GM21526 (cell line): ENCODE results near the gene TBC1D14.
"Not testable (repeated sequence)": the region's sequence is repeated elsewhere in the genome, so short reads cannot be mapped to it uniquely, and the experiment has no call there.

ENCODE experiments used
- ATAC-seq: cut with Tn5 transposase; IDR thresholded peaks from one replicate; pipeline ENCODE4 v1.9.1; 2021; ENCODE audit warnings: moderate library complexity; ENCODE audit not compliant: unreplicated experiment, low FRiP score

TBC1D14 gene

DNA sequence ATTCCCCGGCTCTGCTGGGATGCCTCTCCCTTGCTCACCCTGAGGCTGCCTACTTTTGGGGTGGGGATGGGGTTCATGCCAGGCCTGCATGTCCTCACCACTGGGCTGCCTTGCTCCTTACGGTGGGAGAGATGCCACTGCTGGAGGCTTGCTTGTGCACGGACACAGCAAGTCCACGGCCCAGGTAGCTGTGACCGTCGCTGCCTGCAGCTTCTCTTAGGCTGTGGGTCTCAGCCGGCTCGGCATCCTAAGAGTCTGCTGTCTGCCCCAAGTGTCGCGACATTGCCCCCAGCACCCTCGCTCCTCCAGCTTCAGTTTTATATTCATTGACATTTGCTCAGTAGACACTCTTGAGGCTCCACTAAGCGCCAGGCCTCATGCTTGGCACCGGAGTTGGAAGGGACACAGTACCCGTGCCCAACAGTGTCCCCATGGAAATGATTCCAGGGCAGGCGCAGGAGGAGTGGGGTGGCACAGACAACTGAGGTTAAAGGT, 58.3 kb downstream of the TBC1D14 start:
- ATAC-seq: no peak

DNA sequence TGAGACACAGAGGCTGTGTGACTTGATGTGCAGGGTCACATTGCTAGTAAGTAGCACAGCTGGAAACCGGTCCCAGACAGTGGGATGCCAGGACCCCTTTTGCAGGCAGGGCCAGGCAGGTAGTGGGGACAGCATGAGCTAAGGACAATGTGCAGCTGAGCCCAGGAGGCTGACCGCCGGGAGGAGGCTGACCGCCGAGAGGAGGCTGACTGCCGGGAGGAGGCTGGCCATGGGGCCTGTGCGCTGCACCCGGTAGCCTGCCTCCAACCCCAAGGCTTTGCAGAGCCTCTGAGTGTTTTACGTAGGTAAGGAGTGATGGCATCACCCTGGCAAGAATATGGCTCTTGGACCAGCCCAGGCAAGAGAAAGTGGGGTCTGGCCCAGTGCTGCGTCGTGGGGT, 58.9 kb downstream of the TBC1D14 start:
- no peak for ATAC-seq

DNA sequence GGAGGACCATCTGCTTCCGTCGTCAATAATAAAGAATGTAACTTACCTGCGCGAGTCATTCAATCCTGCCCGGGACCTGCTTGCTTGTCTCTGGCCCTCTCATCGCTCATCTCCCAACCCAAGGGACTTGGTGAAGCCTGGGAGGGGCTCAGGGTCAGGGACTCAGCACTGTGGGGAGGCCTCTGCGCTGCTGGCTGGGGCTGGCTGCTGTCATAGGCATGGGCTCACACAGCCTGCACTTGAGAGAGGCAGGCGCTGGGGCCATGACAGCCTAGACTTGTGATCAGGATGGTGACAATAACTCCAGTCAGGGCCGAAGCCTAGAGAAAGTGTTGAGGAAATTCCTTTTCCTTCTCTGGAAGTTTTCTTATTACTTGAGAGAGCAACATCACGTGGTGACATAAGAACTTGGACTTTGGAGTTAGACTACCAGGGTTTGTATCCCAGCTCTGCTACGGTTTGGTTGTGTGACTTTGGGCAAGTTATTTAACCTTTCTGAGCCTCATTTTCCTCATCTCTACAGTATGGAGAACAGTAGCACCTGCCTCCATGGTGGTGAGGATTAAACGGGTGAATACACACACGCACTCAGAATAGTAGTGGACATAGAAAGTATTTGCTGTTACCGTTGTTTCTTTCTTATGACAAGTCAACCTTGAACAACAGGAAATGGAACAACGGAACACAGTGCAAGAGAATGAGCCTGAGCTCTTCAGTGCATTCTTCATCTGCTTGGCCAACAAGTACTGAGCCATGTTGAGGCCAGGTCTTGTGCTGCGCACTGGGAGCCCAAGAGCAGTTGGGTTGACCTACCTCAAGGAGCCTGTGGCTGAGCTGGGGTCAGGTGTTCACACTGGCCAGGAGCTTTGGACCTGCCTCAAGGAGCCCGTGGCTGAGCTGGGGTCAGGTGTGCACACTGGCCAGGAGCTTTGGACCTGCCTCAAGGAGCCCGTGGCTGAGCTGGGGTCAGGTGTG, 60.5 kb downstream of the TBC1D14 start:
- ATAC-seq: peak; percentile 57

DNA sequence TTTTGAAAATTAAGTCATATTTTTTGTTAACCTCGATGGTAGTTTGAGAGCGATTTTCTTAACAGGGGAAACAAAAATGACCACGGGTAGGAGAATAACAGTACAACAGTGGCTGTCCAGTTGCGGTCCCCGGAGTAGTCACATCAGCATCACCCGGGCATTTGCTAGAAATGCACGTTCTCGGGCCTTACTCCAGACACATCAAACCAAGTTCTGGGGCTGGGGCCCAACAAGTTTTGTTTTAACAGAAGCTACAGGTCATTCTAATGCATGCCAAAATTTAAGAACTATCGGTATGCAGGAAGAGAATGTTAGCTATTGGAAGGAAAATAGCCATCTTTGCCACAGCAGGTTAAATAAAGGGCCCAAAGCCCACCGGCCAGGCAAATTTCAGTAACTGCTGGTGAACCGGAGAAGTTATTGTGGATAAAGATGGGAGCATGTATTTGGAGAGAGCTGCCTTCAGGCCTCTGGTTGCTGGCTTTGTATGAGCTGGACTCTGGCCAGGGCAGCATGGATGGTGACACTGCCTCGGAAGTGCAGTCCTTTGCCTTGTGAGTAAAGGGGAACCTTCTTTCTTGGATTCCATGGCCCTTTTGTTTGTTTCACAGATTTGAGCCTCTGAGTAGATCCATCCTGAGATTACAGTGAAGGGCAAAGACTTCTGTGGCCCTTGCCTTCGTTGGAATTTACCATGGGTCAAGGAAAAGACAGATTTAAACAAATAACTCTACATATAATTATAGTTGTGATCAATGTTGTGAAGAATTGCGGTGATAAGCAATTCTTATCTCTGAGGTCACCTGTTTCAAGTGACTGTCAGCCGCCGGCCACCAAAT, 62.1 kb downstream of the TBC1D14 start:
- ATAC-seq: no peak

DNA sequence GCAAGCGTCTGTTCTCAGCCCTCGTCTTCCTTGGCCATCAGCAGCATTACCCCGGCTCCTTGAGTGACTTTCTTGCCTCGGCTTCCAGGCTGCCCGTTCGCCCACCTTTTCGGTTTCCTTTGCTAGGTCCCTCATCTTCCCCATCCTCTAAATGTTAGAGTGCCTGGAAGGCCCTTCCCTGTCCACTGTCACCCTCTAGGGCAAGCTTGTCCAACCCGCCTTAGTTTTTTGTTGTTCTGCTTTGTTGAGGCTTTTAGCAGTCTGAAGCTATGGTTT, 62.7 kb downstream of the TBC1D14 start:
- ATAC-seq: no peak

DNA sequence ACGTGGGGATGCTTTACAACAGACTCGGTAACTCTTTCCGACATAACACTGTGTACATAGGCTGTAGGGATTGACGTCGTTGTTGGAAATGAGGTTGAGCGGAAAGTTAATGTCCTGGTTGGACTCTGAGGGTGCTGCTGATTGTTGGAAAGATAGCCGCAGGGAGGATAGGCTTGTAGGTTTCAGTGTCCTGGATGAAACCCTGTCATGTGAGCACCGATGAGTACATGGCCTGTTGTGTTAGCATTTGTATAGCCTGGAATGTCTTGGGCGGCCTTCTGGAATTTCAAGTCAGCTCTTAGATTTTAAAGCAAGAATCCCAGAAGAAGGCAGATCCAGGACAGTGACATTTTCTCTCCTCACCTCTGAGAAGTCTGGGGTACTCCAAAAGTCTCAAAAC, 63.3 kb downstream of the TBC1D14 start:
- no peak for ATAC-seq

DNA sequence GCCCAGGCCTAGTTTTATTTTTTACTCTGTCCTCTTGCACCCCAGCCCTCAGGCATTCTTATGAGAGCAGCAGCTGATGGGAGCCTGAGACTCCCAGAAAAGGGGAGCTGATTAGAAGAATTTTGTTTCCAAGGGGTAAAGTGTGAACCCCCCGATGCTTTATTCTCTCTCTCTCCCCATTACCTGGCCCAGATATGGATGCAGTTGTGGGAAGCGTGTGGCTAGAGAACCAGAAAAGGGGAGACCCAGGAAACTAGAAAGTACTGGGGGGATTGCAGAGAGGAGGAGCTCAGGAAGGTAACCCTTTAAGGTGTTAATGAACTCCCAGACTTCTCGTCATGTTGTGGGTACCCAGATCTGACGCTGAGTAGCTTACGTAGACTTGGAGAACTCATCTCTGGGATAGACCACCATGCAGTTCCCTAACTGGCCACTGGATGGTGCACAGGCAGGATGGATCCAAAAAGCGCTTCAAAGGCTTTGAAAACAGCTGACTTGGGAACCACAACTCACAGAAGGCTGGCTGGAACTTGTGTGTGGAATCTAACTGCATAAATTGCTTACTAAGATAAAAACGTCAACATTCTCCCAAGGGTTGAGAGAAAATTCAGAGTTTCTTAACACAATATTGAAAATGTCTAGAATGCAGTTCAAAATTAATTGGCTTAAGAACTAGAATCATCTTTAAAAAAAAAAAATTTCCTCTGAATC, 64.7 kb downstream of the TBC1D14 start:
- ATAC-seq: peak; percentile 69

DNA sequence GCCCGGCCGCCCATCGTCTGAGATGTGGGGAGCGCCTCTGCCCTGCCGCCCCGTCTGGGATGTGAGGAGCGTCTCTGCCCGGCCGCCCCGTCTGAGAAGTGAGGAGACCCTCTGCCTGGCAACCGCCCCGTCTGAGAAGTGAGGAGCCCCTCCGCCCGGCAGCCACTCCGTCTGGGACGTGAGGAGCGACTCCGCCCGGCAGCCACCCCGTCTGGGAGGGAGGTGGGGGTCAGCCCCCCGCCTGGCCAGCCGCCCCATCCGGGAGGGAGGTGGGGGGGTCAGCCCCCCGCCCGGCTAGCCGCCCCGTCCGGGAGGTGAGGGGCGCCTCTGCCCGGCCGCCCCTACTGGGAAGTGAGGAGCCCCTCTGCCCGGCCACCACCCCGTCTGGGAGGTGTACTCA, 68.2 kb downstream of the TBC1D14 start:
- not testable (repeated sequence) for ATAC-seq

DNA sequence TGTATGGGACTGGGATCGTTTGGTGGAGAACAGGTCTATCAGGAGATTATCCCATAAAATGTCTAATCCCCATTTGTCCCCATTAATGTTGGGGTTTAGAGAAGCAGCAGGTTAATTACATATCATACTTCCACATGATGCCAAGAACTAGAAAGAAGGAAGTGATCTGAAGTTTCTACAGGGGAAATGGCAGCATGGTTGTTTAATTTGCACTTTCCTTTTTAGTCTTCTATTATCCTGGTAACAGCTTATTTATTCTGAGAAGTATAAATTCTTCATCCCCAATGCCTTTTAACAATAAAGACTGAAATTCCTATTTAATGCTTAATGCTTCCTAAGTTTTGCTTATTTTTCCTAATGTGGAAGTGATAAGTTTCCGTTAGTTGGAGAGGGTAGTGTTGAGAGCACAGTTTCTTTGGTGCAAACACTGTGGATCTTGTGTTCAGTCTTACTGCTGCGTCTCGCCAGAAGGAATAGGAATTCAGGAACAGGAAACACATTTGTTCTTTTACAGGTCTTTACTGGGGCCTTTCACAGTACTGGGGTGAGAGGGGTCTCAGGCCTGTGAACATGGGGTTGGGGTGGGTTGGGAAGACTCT, 74.0 kb downstream of the TBC1D14 start:
- no peak for ATAC-seq

DNA sequence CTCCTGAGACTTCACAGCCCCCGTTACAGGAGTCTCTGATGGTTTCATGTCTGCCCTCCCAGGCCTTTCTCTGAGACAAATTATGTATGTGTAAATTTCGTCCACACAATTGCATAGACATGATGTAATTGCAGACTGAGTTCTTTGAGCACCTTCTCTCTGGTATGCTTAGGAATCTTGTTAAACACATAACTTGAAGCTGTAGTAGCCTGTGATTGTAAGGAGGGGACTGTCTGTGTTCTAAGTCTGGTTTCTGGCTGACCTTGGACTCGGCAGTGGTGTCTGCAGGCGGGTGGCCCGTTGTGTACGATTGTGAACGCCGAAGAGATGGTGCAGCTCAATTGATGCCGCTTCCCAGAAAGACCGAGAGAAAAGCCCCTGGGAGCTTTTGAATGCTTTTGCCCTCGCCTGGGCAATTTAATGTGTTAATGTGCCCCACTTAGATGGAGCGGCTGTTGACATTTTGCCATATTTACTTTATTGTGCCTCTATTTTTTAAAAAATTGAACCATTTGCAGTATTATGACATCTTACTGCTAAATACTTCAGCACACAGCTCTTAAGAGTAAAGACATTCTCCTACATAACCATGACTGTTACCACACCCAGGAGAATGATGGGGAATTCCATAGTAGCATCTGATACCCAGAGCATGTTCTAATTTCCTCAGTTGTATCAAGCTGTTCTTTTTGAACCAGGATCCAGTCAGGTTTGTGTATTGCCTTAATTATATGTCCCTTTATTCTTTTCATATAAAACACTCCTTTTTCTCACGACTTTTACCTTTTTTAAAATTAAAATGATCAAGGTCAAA, 75.2 kb downstream of the TBC1D14 start:
- no peak for ATAC-seq

DNA sequence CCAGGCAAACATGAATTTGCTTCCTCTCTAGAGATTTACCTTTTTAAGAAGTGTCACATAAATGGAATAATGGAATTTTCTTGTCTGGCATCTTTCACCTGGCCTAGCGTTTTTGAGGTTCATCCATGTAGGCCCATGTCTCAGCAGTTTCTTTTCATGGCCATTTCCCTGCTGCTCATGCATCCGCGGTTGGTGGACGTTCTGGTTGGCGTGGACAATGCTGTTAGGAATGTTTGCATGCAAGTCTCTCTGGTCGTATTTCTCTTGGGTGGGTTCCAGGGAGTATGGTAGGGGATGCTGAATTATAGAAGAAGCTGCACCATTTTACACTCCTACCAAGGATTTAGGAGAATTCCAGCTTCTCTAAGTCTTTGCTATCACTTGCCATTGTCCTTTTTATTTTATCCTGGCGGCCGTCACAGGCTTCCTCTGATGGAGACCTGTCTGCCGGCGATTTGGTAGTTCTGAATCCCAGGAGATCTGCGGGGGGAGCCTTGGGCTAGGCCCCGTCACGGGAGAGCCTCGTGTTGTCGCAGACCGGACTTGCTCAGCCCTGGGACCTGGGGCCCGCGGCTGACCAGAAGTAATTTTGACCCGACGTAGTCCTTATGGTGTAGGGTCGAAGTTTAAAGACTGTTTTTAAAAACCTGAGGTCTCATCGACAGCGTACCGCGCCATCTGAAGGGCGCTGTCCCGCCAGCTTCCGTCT, 76.6 kb downstream of the TBC1D14 start:
- peak; percentile 20 for ATAC-seq

DNA sequence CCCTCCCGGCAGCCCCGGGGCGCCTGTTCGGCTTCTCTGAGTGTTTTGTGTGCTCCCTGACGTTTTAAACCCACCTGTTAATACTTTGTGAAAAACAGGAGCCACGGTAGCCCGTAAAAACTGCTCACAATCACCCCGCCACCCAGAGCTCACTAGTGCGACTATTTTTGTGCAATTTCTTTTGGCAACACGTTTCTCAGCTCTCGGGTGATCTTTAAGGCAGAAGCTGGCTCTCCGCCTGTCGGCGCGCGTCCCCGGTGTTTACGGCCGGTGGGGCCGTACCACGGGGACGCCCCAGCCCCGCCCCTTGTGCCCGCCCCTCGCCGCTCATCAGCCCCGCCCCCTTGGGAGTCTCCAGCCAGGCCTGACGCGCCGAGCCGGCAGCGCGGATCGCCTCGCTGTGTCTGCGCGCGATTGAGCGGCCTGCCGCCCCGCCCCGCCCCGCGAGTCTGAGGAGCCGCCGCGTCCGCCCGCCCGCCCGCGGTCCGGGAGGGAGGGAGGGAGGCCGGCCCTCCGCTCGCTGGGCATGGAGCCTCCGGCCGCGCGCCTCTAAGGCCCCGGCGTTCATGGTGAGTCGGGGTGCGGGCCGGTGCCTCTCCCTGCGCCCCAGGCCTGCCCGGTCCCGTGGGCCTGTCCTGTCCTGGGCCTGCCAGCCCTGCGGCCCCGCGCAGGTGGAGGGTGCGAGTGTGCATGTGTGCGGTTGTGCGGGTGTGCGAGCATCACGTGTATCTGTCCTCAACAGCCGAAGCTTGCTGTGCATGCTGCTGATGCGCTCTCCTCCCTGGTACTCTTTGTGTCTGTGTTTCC, 77.4 kb downstream of the TBC1D14 start:
- ATAC-seq: peak; percentile 73

DNA sequence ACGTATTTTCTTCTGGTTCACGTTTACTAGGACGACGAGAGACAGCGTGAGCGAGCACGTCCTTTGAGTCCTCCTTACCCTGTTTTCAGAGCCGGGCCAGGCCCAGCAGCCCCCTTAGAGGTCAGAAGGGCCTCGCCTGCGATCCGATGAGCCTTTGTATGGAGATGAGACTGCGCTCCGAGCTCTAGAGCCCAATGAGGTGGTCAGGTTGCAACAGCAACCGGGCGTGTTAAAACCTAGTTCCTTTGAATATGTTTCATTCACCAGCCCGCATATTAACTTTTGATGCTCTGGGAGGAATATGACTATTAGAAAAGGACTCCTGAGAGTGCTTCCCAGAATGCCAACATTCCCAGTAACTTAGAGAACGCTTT, 77.9 kb downstream of the TBC1D14 start:
- peak; percentile 9 for ATAC-seq

DNA sequence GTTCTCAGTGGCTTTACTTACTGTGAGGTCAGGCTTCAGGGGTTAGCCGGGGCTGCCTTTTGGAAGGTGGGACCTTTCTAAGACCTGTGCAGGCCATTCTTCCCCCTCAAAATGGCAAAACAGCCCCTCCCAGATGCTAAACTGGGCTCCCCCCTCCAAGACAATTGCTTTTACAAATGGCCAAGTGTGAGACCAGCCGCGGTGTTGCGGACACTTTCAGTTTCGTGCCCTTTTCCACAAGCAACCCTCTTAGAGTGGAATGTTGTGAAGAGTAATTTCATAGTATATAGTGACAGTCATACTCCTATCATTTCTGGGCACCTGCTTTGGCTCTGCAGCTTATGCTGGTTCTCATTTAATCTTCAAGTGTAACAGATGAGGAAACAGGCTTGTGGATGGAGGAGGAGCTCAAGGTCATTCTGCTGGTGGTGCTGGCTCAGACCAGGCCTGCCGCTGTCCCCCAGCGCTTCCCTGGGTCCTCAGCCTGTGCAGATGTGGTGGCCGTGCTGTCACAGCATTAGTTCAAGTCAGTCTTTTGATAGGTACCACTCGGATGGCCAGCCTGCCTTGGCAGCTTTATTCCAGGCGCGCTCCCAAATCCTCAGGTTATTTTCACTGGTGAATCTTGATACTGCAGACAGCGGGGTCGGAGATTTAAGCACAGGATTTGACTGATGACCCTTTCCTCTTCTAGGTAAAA, 78.5 kb downstream of the TBC1D14 start:
- no peak for ATAC-seq

DNA sequence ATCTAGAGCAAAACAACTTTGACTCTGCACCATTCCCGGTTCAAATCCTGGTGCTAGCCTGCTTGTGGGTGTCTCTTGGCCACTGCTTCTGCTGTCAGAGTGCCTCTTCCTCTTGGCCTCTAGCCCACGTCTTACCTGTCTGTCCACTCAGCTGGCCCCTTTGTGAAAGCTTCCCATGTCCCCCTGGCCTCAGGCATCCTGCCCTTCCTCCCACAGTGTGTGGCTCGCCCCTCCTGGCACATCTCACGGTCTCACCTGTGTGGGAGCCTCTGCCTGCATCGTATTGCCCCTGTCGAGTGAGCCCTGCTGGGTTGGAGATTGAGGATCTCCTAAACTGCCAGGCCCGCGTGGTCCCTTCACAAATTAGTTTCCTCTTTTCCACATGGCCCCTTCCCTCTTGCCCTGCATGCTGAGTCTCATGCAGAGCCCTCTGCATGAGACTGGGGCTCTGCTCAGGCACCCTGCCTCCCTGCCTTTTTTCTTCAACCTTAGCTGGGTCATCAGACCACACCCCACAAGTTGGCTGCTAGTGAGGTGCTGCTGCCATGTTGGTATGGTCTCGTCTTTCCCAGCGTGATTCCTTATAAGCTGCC, 79.8 kb downstream of the TBC1D14 start:
- ATAC-seq: no peak

DNA sequence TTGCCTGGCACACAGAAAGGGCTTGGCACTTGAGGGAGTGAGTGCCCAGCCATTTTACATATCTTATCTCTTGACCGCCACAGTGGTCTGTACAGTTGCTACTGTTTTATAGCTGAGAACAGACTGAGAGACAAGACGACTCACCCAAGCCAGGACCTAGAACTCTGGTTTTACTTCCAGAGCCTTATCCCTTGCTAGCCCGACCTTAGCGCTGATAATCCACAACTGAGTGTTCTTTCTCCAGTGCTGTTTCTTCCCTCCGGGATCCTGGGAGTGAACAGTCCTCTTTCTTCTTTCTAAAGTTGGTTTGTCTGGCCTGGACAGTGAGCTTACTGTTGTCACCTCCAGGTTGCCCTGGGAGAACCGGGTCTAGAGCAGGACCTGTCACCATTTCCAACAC, 81.0 kb downstream of the TBC1D14 start:
- ATAC-seq: no peak

DNA sequence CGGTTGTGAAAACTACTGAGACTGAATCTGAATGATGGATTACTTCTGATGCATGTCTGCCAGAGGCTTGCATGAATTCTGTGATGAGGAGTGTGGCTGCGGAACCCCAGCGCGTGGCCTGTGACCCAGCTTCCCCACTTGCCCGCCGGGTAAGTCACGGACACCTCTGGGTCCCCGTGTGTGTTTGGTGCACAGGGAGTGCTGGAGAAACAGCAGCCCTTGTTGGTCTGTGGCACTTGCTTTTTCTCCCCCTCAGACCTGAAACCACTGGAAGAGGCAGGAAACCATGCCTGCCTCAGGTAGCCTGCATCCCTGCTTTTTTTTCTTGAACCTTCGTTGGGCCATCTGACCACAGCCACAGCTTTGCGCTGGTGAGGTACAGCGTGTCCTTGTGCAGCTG, 81.6 kb downstream of the TBC1D14 start:
- no peak for ATAC-seq
